Measurements from ENCODE around the gene SLC44A4. TPM values are rescaled to one million over a fixed set of nuclear protein-coding genes. Genes with fewer than 3 reads are reported as not detected.

SLC44A4 gene
- total and polyA plus RNA-seq, 9 of the 15 experiments (the other 6 are each of a cell fraction or from before 2014, with no cell fraction given), result 7.9 to 18.6 (median 11.2) TPM

GRCh38 chr6:31827286-31828079 is 51.3 kb downstream of the SLC44A4 start, which contains the start of gene HSPA1B (continued):
- TF ChIP-seq ZNF639 (CRISPR knock-in tag; conservative IDR thresholded peaks at IDR 0.05 in 1 of 2, IDR thresholded peaks at IDR 0.05 in 1 of 2) (no peak), HIVEP1 (CRISPR knock-in tag; IDR thresholded peaks at IDR 0.05) (peak; percentile 81), NCOA4 (IDR thresholded peaks at IDR 0.05; ENCODE audit: partially characterized antibody) (no peak), KAT7 (CRISPR knock-in tag; IDR thresholded peaks at IDR 0.05; ENCODE audit: borderline replicate concordance) (peak; percentile 95; the same call in 1 of the 2 replicates), MEF2A (IDR thresholded peaks at IDR 0.05; ENCODE audit: control insufficient read depth, low read depth, low read length) (no peak), SFPQ (IDR thresholded peaks at IDR 0.05; ENCODE audit: low read depth, low read length) (no peak), CBX2 (IDR thresholded peaks at IDR 0.05; ENCODE audit: insufficient read depth, low read length, poor library complexity, severe bottlenecking) (no peak), ZNF316 (IDR thresholded peaks at IDR 0.05) (no peak), SP1 (CRISPR knock-in tag; IDR thresholded peaks at IDR 0.05) (peak; percentile 97), COPS2 (conservative IDR thresholded peaks at IDR 0.05) (no peak), ZNF184 (CRISPR knock-in tag; IDR thresholded peaks at IDR 0.05) (no peak), ZZZ3 (IDR thresholded peaks at IDR 0.05) (no peak), NKRF (IDR thresholded peaks at IDR 0.05; ENCODE audit: borderline replicate concordance) (peak; percentile 95), BRF2 (IDR thresholded peaks at IDR 0.05; ENCODE audit: borderline replicate concordance, insufficient read depth, insufficient read length) (no peak), ZNF512 (tag; IDR thresholded peaks at IDR 0.05) (no peak)
